HCT116 (cell line): ENCODE data around the gene SMAP2. TPM values are rescaled to one million over a fixed set of nuclear protein-coding genes. Genes with fewer than 3 reads are reported as not detected.

Experiments used
- ATAC-seq: fragments of 200-7000 bp; cut with Tn5 transposase; 2 replicates; pipeline ENCODE4 v1.9.1; 2020; ENCODE audit warnings: mild to moderate bottlenecking, moderate library complexity
- BruUV-seq: library from RNA; stranded (reverse); fragments of 400-500 nt; replicated peaks from 2 replicates; lab custom pipeline; 2021; lab: Mats Ljungman, UMichigan
- CTCF ChIA-PET: fragments of 300-600 bp; sonication (Branson Sonifier 250); formaldehyde crosslinking; loops from one replicate; lab custom pipeline; 2021; ENCODE audit warnings: antibody characterized with exemption; lab: Charles Lee
- POLR2A ChIA-PET: fragments of 300-600, 350-600 bp; sonication (Branson Sonifier 250); formaldehyde crosslinking; loops from one replicate; lab custom pipeline; 2021; ENCODE audit warnings: antibody characterized with exemption; lab: Charles Lee
- RAD21 ChIA-PET, 2 experiments: fragments of 300-600 bp; sonication (Branson Sonifier 250); formaldehyde crosslinking; loops; one replicate each; lab custom pipeline; 2023; ENCODE audit warnings: low total read pairs in 2 of 2; ENCODE audit not compliant: uncharacterized antibody in 2 of 2, unreplicated experiment in 2 of 2, low non-redundant PET in 1 of 2; lab: Charles Lee
- DNase-seq: peaks from one replicate; pipeline ENCODE4 v3.0.0-alpha.2; 2010; ENCODE audit warnings: low read depth, low spot score
- H2AFZ ChIP-seq: fragments of 200-600 bp; shearing (Covaris generic), sonication (generic); 2 replicates; pipeline ENCODE4 v1.6.1; 2017; ENCODE audit warnings: low read depth, mixed run types, mixed read lengths, antibody characterized with exemption, low read length; ENCODE audit not compliant: poor library complexity, severe bottlenecking
- H3K27ac ChIP-seq: 2 replicates; pipeline ENCODE4 v1.5.1; 2012; ENCODE audit warnings: low read depth, low read length
- H3K27me3 ChIP-seq: fragments of 200-600 bp; sonication (generic); 2 replicates; pipeline ENCODE4 v1.6.1; 2016; ENCODE audit warnings: mixed run types, low read length, mixed read lengths; ENCODE audit not compliant: insufficient read depth
- H3K36me3 ChIP-seq, 2 experiments: fragments of 200-500 bp in 1 of 2; fragments of 200-600 bp in 1 of 2; sonication (Bioruptor generic) in 1 of 2; sonication (generic) in 1 of 2; 2 replicates each; pipeline versions ENCODE4 v1.5.1 to v1.6.1; 2014 to 2016; ENCODE audit warnings: low read length in 2 of 2, inconsistent platforms in 1 of 2, mixed read lengths in 1 of 2, mixed run types in 1 of 2; ENCODE audit not compliant: insufficient read depth in 2 of 2, control insufficient read depth in 1 of 2
- H3K4me1 ChIP-seq, 2 experiments: fragments of 200-600 bp in 1 of 2; sonication (generic) in 1 of 2; 2 replicates each; pipeline versions ENCODE4 v1.5.1 to v1.6.1; 2012 to 2017; ENCODE audit warnings: low read length in 2 of 2, inconsistent platforms in 1 of 2, mild to moderate bottlenecking in 1 of 2, mixed read lengths in 1 of 2, mixed run types in 1 of 2, moderate library complexity in 1 of 2; ENCODE audit not compliant: insufficient read depth in 2 of 2, control insufficient read depth in 1 of 2
- H3K4me2 ChIP-seq: fragments of 200-600 bp; sonication (generic); 2 replicates; pipeline ENCODE4 v1.6.1; 2017; ENCODE audit warnings: mixed run types, low read length, mixed read lengths
- H3K4me3 ChIP-seq, 2 experiments: fragments of 200-600 bp in 1 of 2; sonication (generic) in 1 of 2; replicated peaks in 1 of 2; 2 replicates each; pipeline ENCODE4 v1.5.1; 2011 to 2016; ENCODE audit warnings: low read length in 2 of 2, control low read depth in 1 of 2, low read depth in 1 of 2, mild to moderate bottlenecking in 1 of 2, mixed read lengths in 1 of 2, mixed run types in 1 of 2
- H3K79me2 ChIP-seq: fragments of 200-600 bp; sonication (generic); 2 replicates; pipeline ENCODE4 v1.6.1; 2017; ENCODE audit warnings: mild to moderate bottlenecking, mixed run types, low read length, moderate library complexity, mixed read lengths; ENCODE audit not compliant: insufficient read depth
- H3K9ac ChIP-seq: fragments of 200-600 bp; sonication (generic); 2 replicates; pipeline ENCODE4 v1.6.1; 2016; ENCODE audit warnings: low read length, mixed read lengths
- H3K9me2 ChIP-seq: fragments of 200-600 bp; sonication (generic), shearing (Covaris generic); 2 replicates; pipeline ENCODE4 v1.6.1; 2017; ENCODE audit warnings: mixed run types, mild to moderate bottlenecking, moderate library complexity; ENCODE audit not compliant: insufficient read depth
- H3K9me3 ChIP-seq, 2 experiments: fragments of 200-500 bp in 1 of 2; fragments of 200-600 bp in 1 of 2; sonication (Bioruptor generic) in 1 of 2; sonication (generic) in 1 of 2; 2 replicates each; pipeline ENCODE4 v1.6.1; 2014 to 2017; ENCODE audit warnings: low read length in 2 of 2, mixed read lengths in 2 of 2, inconsistent platforms in 1 of 2, low read depth in 1 of 2, mild to moderate bottlenecking in 1 of 2, mixed run types in 1 of 2, moderate library complexity in 1 of 2; ENCODE audit not compliant: control insufficient read depth in 1 of 2, insufficient read depth in 1 of 2
- H4K20me1 ChIP-seq: fragments of 200-600 bp; sonication (generic), shearing (Covaris generic); 2 replicates; pipeline ENCODE4 v1.6.1; 2017; ENCODE audit warnings: mixed run types, mild to moderate bottlenecking, moderate library complexity; ENCODE audit not compliant: insufficient read depth
- EGR1 ChIP-seq: IDR thresholded peaks from 2 replicates; pipeline ENCODE4 v1.6.1; 2012; ENCODE audit warnings: low read depth
- JUND ChIP-seq: IDR thresholded peaks from 2 replicates; pipeline ENCODE4 v1.6.1; 2012
- POLR2AphosphoS5 ChIP-seq: IDR thresholded peaks from 2 replicates; pipeline ENCODE4 v1.6.1; 2011; ENCODE audit warnings: mild to moderate bottlenecking, low read depth, low read length, moderate library complexity
- SP1 ChIP-seq: IDR thresholded peaks from 2 replicates; pipeline ENCODE4 v1.6.1; 2012; ENCODE audit warnings: low read depth
- intact Hi-C: fragments of 100-400 bp; cut with micrococcal nuclease; formaldehyde crosslinking; loops from 2 replicates; pipeline ENCODE4 v1.10.0; 2022
- total RNA-seq: library from RNA; stranded (reverse); gene quantifications from one replicate; pipeline ENCODE4 v1.2.1, GENCODE V29; 2021; ENCODE audit not compliant: unreplicated experiment
- TF ChIP-seq, protein P1 (sequence below): IDR thresholded peaks from 2 replicates; pipeline ENCODE4 v1.6.1; 2011; ENCODE audit warnings: mild to moderate bottlenecking, low read length, moderate library complexity; ENCODE audit not compliant: insufficient replicate concordance; ENCODE audit errors: extremely low read depth

The SMAP2 gene
- total RNA-seq, 1 experiment from 2014 or later: 16.4 TPM

DNA sequence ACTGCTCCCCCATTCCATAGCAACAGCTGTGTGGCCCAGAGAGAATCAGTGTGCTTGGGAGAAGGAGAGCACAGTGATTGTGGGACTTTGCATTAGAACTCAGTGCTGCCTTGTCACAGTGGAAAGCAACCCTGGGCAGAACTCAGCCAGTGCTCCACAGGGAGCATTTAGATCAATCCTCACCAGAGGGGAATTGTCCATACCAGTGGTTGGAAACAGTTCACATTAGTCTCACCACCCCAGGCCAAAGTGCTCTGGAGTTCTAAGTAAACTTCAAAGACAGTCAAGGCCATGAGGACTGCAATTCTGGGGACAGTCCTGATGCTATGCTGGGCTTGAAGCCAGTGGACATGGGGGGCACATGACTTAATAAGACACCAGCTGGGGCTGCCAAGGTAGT lies 12.9 kb upstream of the SMAP2 start (continued):
- TF ChIP-seq, protein P1, sequence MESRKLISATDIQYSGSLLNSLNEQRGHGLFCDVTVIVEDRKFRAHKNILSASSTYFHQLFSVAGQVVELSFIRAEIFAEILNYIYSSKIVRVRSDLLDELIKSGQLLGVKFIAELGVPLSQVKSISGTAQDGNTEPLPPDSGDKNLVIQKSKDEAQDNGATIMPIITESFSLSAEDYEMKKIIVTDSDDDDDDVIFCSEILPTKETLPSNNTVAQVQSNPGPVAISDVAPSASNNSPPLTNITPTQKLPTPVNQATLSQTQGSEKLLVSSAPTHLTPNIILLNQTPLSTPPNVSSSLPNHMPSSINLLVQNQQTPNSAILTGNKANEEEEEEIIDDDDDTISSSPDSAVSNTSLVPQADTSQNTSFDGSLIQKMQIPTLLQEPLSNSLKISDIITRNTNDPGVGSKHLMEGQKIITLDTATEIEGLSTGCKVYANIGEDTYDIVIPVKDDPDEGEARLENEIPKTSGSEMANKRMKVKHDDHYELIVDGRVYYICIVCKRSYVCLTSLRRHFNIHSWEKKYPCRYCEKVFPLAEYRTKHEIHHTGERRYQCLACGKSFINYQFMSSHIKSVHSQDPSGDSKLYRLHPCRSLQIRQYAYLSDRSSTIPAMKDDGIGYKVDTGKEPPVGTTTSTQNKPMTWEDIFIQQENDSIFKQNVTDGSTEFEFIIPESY: no peak
- TF ChIP-seq SP1 (no peak), POLR2AphosphoS5 (no peak), EGR1 (no peak), JUND (no peak)

DNA sequence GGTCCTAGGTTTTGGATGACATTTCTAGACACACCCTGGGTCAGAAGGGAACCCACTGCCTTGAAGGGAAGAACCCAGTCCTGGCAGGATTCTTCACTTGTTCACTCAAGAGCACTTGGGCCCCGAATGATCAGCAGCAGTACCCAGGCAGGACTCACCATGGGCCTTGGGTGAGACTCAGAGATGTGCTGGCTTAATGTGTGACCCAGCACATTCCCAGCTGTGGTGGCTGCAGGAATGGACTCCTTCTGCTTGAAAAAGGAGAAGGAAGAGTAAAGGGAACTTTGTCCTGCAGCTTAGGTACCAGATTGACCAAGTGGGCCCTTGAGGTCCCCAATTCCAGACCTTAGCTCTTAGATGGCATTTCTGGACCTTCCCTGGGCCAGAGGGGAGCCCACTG lies 12.3 kb upstream of the SMAP2 start:
- H3K9ac ChIP-seq: no peak overlapping the region
- H4K20me1 ChIP-seq: no peaks in the 10 kb centered on the region
- no peak for DNase-seq
- H3K9me2 ChIP-seq: no peaks in the 10 kb centered on the region
- no peaks in the 10 kb centered on the region for H3K27me3 ChIP-seq
- no peaks in the 10 kb centered on the region for H3K36me3 ChIP-seq
- TF ChIP-seq, protein P1: no peak
- no peak overlapping the region for H3K4me2 ChIP-seq
- intact Hi-C loops: no loop called here
- ChIA-PET CTCF (no interaction called here), RAD21 (no interaction called here), POLR2A (no interaction called here)
- ATAC-seq: no peak
- H3K27ac ChIP-seq: no peak overlapping the region
- no peaks in the 10 kb centered on the region for H3K79me2 ChIP-seq
- BruUV-seq: no TSS peak
- H3K4me3 ChIP-seq: no peak overlapping the region
- no peaks in the 10 kb centered on the region; a peak in 1 of 4 replicates for H3K9me3 ChIP-seq
- H3K4me1 ChIP-seq: no peaks in the 10 kb centered on the region
- no peak overlapping the region for H2AFZ ChIP-seq
